ENCODE data around the gene KCNQ1.

DNA sequence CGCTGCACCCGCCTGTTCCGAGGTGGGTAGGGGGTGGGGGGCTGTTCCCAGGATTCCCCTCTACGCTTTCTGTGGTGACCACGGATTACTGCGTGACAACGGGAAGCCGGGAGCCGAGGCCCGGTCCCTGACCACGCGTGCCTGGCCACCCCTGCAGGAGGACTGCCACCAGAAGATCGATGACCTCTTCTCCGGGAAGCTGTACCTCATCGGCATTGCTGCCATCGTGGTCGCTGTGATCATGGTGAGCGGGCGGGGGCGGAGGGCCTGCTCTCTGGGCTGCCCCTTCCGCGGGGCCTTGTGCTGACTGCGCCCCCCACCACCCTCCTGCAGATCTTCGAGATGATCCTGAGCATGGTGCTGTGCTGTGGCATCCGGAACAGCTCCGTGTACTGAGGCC is 48.3 kb upstream of the KCNQ1 start:
- no peak for TF ChIP-seq POLR2A (IDR thresholded peaks at IDR 0.05; ENCODE audit: low read depth, low read length)
- TF ChIP-seq POLR2AphosphoS5 (IDR thresholded peaks at IDR 0.05; ENCODE audit: low read depth, low read length): no peak
- no peak for TF ChIP-seq TAF1 (IDR thresholded peaks at IDR 0.05; ENCODE audit: borderline replicate concordance, low read depth, low read length)

All from GM12892 (cell line).